ENCODE results near the gene PANK4. TPM values are rescaled to one million over a fixed set of nuclear protein-coding genes. Genes with fewer than 3 reads are reported as not detected.

The PANK4 gene
- total and polyA plus RNA-seq, 4 donors = 25.7 to 37.9 (median 32.2) TPM

DNA sequence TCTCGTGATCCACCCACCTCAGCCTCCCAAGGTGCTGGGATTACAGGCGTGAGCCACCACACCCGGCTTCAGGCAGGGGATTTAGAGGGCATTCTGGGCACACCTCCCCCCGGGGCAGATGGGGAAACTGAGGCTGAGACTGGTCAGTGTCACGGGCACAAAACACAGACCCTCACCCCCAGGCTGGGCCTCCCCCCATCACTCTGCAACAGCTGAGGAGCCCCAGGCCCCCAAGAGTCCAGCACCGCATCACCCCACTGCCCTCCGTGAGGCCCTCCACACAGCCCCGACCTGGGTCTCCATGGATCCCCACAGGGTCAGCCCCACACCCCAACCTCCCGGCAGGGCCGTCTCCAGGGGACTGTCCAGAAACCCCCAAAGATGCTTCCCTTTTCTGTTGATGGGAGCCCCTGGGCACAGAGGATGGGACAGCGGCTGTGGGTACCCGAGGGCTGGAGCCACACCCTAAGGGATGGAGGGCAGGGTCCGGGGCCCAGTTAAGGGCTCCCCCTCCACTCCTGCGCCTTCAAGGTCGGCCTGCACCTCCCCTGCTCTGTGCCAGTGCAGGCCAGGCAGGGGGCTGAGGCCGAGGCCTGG is 40.8 kb upstream of the PANK4 start:
- DNase-seq (ENCODE audit: low read depth in 4 of 6, low spot score in 6 of 6) = no peak
- Histone ChIP-seq H3K36me3 (ENCODE audit: control insufficient read depth, insufficient read depth, low read length) (peaks cover 2% of the 10 kb centered on the region), H3K27ac (ENCODE audit: low read depth, low read length) (no peak overlapping the region), H3K27me3 (ENCODE audit: control insufficient read depth, insufficient read depth, low read length) (no peaks in the 10 kb centered on the region), H3K4me1 (ENCODE audit: control insufficient read depth, insufficient read depth, low read length) (no peaks in the 10 kb centered on the region), H3K9me3 (ENCODE audit: control insufficient read depth, insufficient read depth, low read length) (no peaks in the 10 kb centered on the region), H3K4me3 (ENCODE audit: low read depth, low read length) (no peak overlapping the region)
- 96% methylated on average over 13 of the region's 16 CpGs for WGBS (ENCODE audit: insufficient coverage)

DNA sequence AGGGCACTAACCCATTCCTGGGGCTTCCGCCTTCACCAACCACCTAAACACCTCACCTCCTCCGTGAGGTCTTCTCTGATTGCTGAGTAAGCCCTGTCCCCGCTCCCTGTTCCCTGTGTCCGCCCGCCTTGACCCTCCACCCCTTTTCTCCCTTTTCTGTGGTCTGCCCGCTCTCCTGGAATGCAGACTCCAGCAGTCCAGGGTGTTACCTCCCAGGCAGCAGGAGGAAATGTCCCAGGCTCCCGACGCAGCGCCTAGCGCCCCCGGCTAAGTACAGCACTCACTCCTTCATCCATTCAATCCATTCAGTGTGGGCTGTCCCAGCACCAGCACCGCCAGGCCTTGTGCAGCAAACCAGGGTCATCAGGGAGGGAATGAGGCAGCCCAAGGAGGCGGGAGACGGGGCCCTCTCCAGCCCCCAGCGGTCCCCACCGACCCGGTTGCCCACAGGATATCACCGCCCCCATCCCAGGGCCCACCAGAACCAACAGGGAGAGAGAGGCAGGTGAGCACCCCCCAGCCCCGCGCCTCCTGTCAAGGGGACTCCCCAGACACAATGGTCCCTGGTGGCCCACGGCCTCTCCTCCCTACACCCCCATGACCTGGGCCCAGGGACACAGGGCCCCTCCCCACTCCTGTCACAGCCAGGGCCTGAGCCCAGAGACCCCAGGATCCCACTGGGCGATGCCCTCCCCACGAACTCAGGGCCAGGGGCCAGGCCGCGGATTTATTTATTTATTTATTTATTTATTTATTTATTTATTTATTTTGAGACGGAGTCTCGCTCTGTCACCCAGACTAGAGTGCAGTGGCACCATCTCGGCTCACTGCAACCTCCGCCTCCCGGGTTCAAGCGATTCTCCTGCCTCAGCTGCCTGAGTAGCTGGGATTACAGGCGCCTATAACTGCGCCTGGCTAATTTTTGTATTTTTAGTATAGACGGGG is 40.0 kb upstream of the PANK4 start:
- 86% methylated on average over 14 of the region's 34 CpGs for WGBS (ENCODE audit: insufficient coverage)
- H3K4me3 ChIP-seq (ENCODE audit: low read depth, low read length) = no peak overlapping the region
- no peaks in the 10 kb centered on the region for H3K27me3 ChIP-seq (ENCODE audit: control insufficient read depth, insufficient read depth, low read length)
- no peaks in the 10 kb centered on the region for H3K4me1 ChIP-seq (ENCODE audit: control insufficient read depth, insufficient read depth, low read length)
- DNase-seq (ENCODE audit: low read depth in 4 of 6, low spot score in 6 of 6) = no peak
- H3K9me3 ChIP-seq (ENCODE audit: control insufficient read depth, insufficient read depth, low read length) = no peaks in the 10 kb centered on the region
- H3K36me3 ChIP-seq (ENCODE audit: control insufficient read depth, insufficient read depth, low read length) = peaks cover 6% of the 10 kb centered on the region
- H3K27ac ChIP-seq (ENCODE audit: low read depth, low read length) = no peak overlapping the region

DNA sequence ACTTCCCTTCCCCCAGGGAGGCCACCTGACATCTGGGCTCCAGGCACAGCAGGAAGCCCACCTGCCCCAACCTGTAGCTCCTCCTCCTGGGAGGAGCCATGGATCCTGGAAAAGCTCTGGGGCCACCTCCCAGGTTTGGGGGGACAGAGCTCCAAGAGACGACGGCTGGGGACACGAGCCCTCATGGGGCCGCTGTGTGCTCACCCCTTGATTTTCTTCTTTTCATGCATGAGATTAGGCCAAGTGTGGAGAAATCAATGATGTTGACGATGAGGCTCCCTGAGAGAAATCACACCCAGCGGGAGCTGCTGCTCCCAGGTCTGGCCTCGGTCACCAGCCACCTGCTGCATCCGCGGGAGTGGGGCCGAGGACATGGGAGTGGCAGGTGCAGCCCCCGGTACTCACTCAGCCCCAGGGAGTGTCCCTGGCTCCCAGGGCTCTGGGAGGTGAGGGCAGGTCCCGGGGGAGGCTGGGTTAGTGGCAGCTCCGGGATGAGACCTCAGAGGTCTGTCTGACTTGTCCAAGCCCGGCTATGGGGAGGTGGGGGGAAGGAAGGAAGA is 38.5 kb upstream of the PANK4 start:
- Histone ChIP-seq H3K4me3 (ENCODE audit: low read depth, low read length) (no peak overlapping the region), H3K9me3 (ENCODE audit: control insufficient read depth, insufficient read depth, low read length) (no peaks in the 10 kb centered on the region), H3K4me1 (ENCODE audit: control insufficient read depth, insufficient read depth, low read length) (peaks cover 1% of the 10 kb centered on the region), H3K27ac (ENCODE audit: low read depth, low read length) (no peak overlapping the region), H3K36me3 (ENCODE audit: control insufficient read depth, insufficient read depth, low read length) (peaks cover 10% of the 10 kb centered on the region), H3K27me3 (ENCODE audit: control insufficient read depth, insufficient read depth, low read length) (no peaks in the 10 kb centered on the region)
- 56% methylated on average over 10 of the region's 14 CpGs for WGBS (ENCODE audit: insufficient coverage)
- DNase-seq (ENCODE audit: low read depth in 4 of 6, low spot score in 6 of 6) = no peak

DNA sequence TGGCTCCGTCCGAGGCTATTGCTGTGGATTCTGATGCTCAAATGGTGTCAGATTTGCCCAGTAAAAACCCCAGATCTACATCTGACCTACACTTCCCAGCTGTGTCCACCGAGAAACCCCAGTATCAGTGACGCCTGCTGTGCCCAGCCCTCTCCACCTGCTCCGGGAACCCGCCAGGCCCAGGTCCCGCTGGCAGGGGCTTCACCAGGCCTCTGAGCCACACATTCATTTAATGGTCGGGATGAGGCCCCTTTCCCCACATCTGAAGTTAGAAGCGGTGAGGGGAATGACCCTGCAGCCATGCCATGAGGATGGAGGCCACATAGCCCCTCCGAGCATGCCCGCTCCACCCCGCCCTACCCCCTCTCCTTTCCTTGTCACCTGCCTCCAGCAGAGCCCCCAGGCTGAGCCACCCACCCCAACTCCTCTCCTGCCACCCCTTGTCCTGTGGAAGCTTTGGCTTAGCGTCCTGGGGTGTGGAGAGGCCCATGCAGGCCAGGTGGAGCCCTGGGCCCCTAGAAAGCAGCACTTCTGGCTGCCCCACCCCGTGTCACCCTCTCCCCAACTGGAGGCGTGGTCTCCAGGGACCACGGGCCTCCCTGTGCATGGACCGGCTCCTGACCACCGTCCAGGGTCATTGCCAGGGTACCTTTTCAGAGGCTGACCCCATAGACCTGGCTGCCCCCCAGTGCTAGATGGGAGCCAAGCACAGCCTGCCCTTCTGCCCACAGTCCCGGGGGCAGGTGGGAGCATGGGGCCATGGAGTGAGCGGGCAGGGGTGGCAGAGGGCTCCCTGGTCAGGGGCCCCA is 37.8 kb upstream of the PANK4 start:
- Histone ChIP-seq H3K4me1 (ENCODE audit: control insufficient read depth, insufficient read depth, low read length) (peaks cover 5% of the 10 kb centered on the region), H3K36me3 (ENCODE audit: control insufficient read depth, insufficient read depth, low read length) (peaks cover 14% of the 10 kb centered on the region), H3K27ac (ENCODE audit: low read depth, low read length) (no peak overlapping the region), H3K27me3 (ENCODE audit: control insufficient read depth, insufficient read depth, low read length) (no peaks in the 10 kb centered on the region), H3K9me3 (ENCODE audit: control insufficient read depth, insufficient read depth, low read length) (no peaks in the 10 kb centered on the region), H3K4me3 (ENCODE audit: low read depth, low read length) (no peak overlapping the region)
- no peak for DNase-seq (ENCODE audit: low read depth in 4 of 6, low spot score in 6 of 6)
- 85% methylated on average over 16 of the region's 20 CpGs for WGBS (ENCODE audit: insufficient coverage)

DNA sequence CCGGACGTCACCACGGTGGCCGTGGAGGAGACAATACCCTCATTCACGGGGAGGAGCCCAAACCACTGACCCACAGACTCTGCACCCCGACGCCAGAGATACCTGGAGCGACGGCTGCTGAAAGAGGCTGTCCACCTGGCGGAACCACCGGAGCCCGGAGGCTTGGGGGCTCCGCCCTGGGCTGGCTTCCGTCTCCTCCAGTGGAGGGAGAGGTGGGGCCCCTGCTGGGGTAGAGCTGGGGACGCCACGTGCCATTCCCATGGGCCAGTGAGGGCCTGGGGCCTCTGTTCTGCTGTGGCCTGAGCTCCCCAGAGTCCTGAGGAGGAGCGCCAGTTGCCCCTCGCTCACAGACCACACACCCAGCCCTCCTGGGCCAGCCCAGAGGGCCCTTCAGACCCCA is 36.8 kb upstream of the PANK4 start:
- no peak overlapping the region for H3K27ac ChIP-seq (ENCODE audit: low read depth, low read length)
- no peaks in the 10 kb centered on the region for H3K27me3 ChIP-seq (ENCODE audit: control insufficient read depth, insufficient read depth, low read length)
- DNase-seq (ENCODE audit: low read depth in 4 of 6, low spot score in 6 of 6) = no peak
- H3K4me1 ChIP-seq (ENCODE audit: control insufficient read depth, insufficient read depth, low read length) = peaks cover 5% of the 10 kb centered on the region
- H3K36me3 ChIP-seq (ENCODE audit: control insufficient read depth, insufficient read depth, low read length) = peaks cover 17% of the 10 kb centered on the region
- 68% methylated on average over 8 of the region's 18 CpGs for WGBS (ENCODE audit: insufficient coverage)
- H3K9me3 ChIP-seq (ENCODE audit: control insufficient read depth, insufficient read depth, low read length) = no peaks in the 10 kb centered on the region
- no peak overlapping the region for H3K4me3 ChIP-seq (ENCODE audit: low read depth, low read length)

DNA sequence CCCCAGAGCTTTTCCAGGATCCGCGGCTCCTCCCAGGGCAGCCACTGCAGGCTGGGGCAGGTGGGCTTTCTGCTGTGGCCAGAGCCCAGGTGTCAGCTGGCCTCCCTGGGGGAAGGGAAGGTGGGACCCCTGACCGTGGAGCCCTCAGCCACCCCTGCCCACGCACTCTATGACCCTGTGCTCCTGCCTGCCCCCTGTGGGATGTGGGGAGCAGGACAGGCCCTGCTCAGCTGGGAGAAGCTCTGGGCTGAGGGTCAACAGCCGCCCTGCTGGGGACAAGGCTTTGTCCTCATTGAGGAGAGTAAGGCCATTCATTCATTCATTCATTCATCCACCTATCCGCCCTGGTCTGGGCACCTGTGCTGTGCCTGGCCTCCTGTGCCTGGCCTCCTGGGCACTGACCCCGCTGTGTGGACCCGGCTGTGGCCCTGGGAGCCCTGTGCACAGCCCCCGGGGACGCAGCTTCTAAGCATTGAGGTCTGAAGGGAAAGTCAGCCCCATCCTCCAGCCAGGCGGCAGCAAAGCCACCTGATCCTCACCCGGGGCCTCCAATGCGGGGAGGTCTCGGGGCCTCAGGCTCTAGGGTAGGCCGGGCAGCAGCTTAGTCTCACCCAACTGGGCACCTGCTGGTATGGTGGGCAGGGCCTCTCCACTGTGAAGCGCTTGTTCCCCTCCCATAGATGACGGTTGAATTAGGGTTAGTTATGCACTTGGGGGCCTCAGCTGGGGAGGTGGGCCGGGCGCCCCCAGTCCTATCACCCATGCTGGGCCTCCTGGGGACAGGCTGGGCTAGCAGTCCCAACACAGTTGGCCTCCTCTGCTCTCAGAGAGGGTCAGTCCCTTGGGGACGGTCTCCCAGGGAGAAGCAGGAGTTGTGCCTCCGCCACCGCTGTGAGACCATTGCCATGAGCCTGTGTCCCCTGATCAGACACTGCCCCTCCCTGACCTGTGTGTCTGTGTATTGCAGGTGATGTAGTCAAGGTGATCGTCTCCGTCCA is 35.8 kb upstream of the PANK4 start:
- Histone ChIP-seq H3K4me3 (ENCODE audit: low read depth, low read length) (no peak overlapping the region), H3K9me3 (ENCODE audit: control insufficient read depth, insufficient read depth, low read length) (no peaks in the 10 kb centered on the region), H3K4me1 (ENCODE audit: control insufficient read depth, insufficient read depth, low read length) (peaks cover 8% of the 10 kb centered on the region), H3K27ac (ENCODE audit: low read depth, low read length) (no peak overlapping the region), H3K27me3 (ENCODE audit: control insufficient read depth, insufficient read depth, low read length) (no peaks in the 10 kb centered on the region), H3K36me3 (ENCODE audit: control insufficient read depth, insufficient read depth, low read length) (peaks cover 21% of the 10 kb centered on the region)
- no peak for DNase-seq (ENCODE audit: low read depth in 4 of 6, low spot score in 6 of 6)
- WGBS (ENCODE audit: insufficient coverage) = 94% methylated on average over 20 of the region's 24 CpGs

DNA sequence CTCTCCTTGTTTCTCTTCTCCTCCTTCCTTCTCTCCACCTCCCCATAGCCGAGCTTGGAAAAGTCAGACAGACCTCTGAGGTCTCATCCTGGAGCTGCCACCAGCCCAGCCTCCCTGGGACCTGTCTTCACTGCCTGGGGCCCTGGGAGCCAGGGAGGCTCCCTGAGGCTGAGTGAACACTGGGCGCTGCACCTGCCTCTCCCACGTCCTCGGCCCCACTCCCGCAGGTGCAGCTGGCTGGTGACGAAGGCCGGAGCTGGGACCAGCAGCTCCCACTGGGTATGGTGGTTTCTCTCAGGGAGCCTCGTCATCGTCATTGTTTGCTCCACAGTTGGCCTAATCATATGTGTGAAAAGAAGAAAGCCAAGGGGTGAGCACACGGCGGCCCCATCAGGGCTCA is 35.0 kb upstream of the PANK4 start:
- no peaks in the 10 kb centered on the region for H3K27me3 ChIP-seq (ENCODE audit: control insufficient read depth, insufficient read depth, low read length)
- H3K27ac ChIP-seq (ENCODE audit: low read depth, low read length) = no peak overlapping the region
- no peak for DNase-seq (ENCODE audit: low read depth in 4 of 6, low spot score in 6 of 6)
- peaks cover 21% of the 10 kb centered on the region for H3K36me3 ChIP-seq (ENCODE audit: control insufficient read depth, insufficient read depth, low read length)
- WGBS (ENCODE audit: insufficient coverage) = 85% methylated on average over 10 of the region's 11 CpGs
- H3K9me3 ChIP-seq (ENCODE audit: control insufficient read depth, insufficient read depth, low read length) = no peaks in the 10 kb centered on the region
- H3K4me3 ChIP-seq (ENCODE audit: low read depth, low read length) = no peak overlapping the region
- peaks cover 15% of the 10 kb centered on the region for H3K4me1 ChIP-seq (ENCODE audit: control insufficient read depth, insufficient read depth, low read length)

DNA sequence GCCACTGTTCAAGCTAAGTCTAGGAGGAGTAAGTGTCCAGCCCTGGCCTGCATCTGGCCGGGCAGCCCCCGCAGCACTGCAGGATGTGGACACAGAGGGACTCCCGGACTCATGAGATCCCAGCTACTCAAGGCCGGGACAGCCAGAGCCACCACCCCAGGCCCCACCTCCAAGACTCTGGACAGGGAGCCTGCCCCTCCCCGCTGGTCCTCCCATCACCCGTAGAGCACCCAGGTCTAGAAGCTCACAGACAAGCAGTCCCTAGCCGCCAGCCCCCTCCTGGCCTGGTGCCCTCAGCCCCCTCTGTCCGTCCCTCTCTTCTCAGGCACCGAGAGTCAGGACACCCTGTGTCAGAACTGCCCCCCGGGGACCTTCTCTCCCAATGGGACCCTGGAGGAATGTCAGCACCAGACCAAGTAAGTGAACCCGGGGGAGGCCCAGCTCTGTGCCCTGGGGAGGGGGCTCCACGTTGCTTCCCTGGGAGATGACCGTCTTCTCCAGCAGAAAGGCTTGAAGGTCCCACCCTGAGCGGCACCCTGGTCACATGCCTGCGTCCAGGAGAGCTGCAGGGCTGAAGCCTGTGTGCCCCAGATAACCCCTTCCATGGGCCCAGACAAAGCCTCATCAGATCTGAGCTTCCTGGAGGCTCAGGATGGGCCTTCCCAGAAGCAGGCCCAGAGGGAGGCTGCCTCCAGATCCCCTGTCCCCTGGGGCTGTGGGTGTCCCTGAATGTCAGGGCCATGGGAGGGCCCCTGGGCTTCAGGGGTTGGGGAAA is 34.1 kb upstream of the PANK4 start:
- Histone ChIP-seq H3K27ac (ENCODE audit: low read depth, low read length) (no peak overlapping the region), H3K36me3 (ENCODE audit: control insufficient read depth, insufficient read depth, low read length) (peaks cover 21% of the 10 kb centered on the region), H3K27me3 (ENCODE audit: control insufficient read depth, insufficient read depth, low read length) (no peaks in the 10 kb centered on the region), H3K4me3 (ENCODE audit: low read depth, low read length) (no peak overlapping the region), H3K4me1 (ENCODE audit: control insufficient read depth, insufficient read depth, low read length) (peaks cover 25% of the 10 kb centered on the region), H3K9me3 (ENCODE audit: control insufficient read depth, insufficient read depth, low read length) (no peaks in the 10 kb centered on the region)
- WGBS (ENCODE audit: insufficient coverage) = 87% methylated on average over 15 of the region's 15 CpGs
- DNase-seq (ENCODE audit: low read depth in 4 of 6, low spot score in 6 of 6) = no peak
